ENCODE results near the gene CCDC88C. TPM values are rescaled to one million over a fixed set of nuclear protein-coding genes. Genes with fewer than 3 reads are reported as not detected.
"Not testable (repeated sequence)": the region's sequence is repeated elsewhere in the genome, so short reads cannot be mapped to it uniquely, and the experiment has no call there.

CCDC88C gene
- polyA plus RNA-seq, 1 donor from 2014 or later: 30.5 TPM

GRCh38 chr14:91428931-91429330 is 11.3 kb upstream of the CCDC88C start:
- H3K4me1 Mint-ChIP-seq: peaks cover 2 to 11% (median 11%) of the 10 kb centered on the region in 3 donors
- not testable (repeated sequence) for H3K27ac Mint-ChIP-seq

GRCh38 chr14:91425531-91425944 is 7.9 kb upstream of the CCDC88C start:
- not testable (repeated sequence) for H3K36me3 Mint-ChIP-seq, H3K9me3 Mint-ChIP-seq, H3K27me3 Mint-ChIP-seq
- Mint-ChIP-seq H3K4me1 (peaks cover 2 to 11% (median 11%) of the 10 kb centered on the region in 3 donors), H3K27ac (peak overlapping the region in 2 of 3 donors; percentile 4 to 32), H3K4me3 (peak overlapping the region in 1 of 4 donors; percentile 11)

More at GRCh38 chr14:91428931-91429330, 11.3 kb upstream of the CCDC88C start:
- H3K27me3 Mint-ChIP-seq, H3K4me3 Mint-ChIP-seq, H3K9me3 Mint-ChIP-seq, H3K36me3 Mint-ChIP-seq: not testable (repeated sequence)

- peaks cover 2 to 11% (median 11%) of the 10 kb centered on the region in 3 donors for H3K4me1 Mint-ChIP-seq
- H3K27ac Mint-ChIP-seq: no peak overlapping the region
- peaks cover 0 to 3% (median 0%) of the 10 kb centered on the region in 3 donors for H3K9me3 Mint-ChIP-seq
- H3K4me3 Mint-ChIP-seq: no peak overlapping the region
- no peaks in the 10 kb centered on the region for H3K36me3 Mint-ChIP-seq
- no peaks in the 10 kb centered on the region for H3K27me3 Mint-ChIP-seq
Measured at GRCh38 chr14:91424813-91425530, 7.4 kb upstream of the CCDC88C start.

GRCh38 chr14:91420686-91421085 is 3.1 kb upstream of the CCDC88C start:
- peaks cover 0 to 2% (median 0%) of the 10 kb centered on the region in 3 donors for H3K9me3 Mint-ChIP-seq
- H3K27ac Mint-ChIP-seq: peak overlapping the region in 1 of 3 donors; percentile 30
- no peaks in the 10 kb centered on the region for H3K27me3 Mint-ChIP-seq
- H3K36me3 Mint-ChIP-seq: no peaks in the 10 kb centered on the region
- peaks cover 10 to 14% (median 11%) of the 10 kb centered on the region in 3 donors for H3K4me1 Mint-ChIP-seq
- H3K4me3 Mint-ChIP-seq: peak overlapping the region in 1 of 4 donors; percentile 62

- peaks cover 14 to 18% (median 18%) of the 10 kb centered on the region in 3 donors for H3K4me1 Mint-ChIP-seq
- H3K27ac Mint-ChIP-seq: peak overlapping the region; percentile 90 to 96 (median 92)
- peak overlapping the region in 2 of 4 donors; percentile 24 to 83 for H3K4me3 Mint-ChIP-seq
- H3K36me3 Mint-ChIP-seq: peaks cover 2% of the 10 kb centered on the region
- H3K27me3 Mint-ChIP-seq: no peaks in the 10 kb centered on the region
- H3K9me3 Mint-ChIP-seq: peaks cover 0 to 1% (median 0%) of the 10 kb centered on the region in 3 donors
Measured at GRCh38 chr14:91419451-91419850, 1.8 kb upstream of the CCDC88C start.

- H3K27me3 Mint-ChIP-seq: no peaks in the 10 kb centered on the region
Measured at GRCh38 chr14:91419044-91419397, 1.4 kb upstream of the CCDC88C start.

GRCh38 chr14:91418387-91419043 is 895 bp upstream of the CCDC88C start:
- no peaks in the 10 kb centered on the region for H3K27me3 Mint-ChIP-seq
- peaks cover 0 to 1% (median 0%) of the 10 kb centered on the region in 3 donors for H3K9me3 Mint-ChIP-seq
- H3K4me1 Mint-ChIP-seq: peaks cover 14 to 27% (median 26%) of the 10 kb centered on the region in 3 donors
- peak overlapping the region; percentile 78 to 95 (median 86) for H3K4me3 Mint-ChIP-seq
- H3K27ac Mint-ChIP-seq: peak overlapping the region; percentile 90 to 96 (median 92)
- peaks cover 2% of the 10 kb centered on the region for H3K36me3 Mint-ChIP-seq

More at GRCh38 chr14:91419044-91419397, 1.4 kb upstream of the CCDC88C start:
- Mint-ChIP-seq H3K27ac (peak overlapping the region; percentile 90 to 96 (median 92)), H3K9me3 (peaks cover 0 to 1% (median 0%) of the 10 kb centered on the region in 3 donors), H3K4me3 (peak overlapping the region; percentile 78 to 95 (median 86)), H3K4me1 (peaks cover 14 to 22% (median 22%) of the 10 kb centered on the region in 3 donors), H3K36me3 (peaks cover 2% of the 10 kb centered on the region)

GRCh38 chr14:91417983-91418386 is 365 bp upstream of the CCDC88C start:
- Mint-ChIP-seq H3K9me3 (peaks cover 0 to 1% (median 0%) of the 10 kb centered on the region in 3 donors), H3K4me3 (peak overlapping the region; percentile 78 to 95 (median 86)), H3K27me3 (no peaks in the 10 kb centered on the region), H3K4me1 (peaks cover 18 to 33% (median 30%) of the 10 kb centered on the region in 3 donors), H3K27ac (peak overlapping the region; percentile 90 to 96 (median 92)), H3K36me3 (peaks cover 3% of the 10 kb centered on the region)

GRCh38 chr14:91416744-91417119 is 888 bp downstream of the CCDC88C start:
- Mint-ChIP-seq H3K9me3 (peaks cover 0 to 1% (median 0%) of the 10 kb centered on the region in 3 donors), H3K4me3 (peak overlapping the region; percentile 89 to 100 (median 96)), H3K27ac (peak overlapping the region; percentile 89 to 98 (median 96)), H3K27me3 (no peaks in the 10 kb centered on the region), H3K4me1 (peaks cover 22 to 39% (median 37%) of the 10 kb centered on the region in 3 donors), H3K36me3 (peaks cover 3% of the 10 kb centered on the region)

- H3K4me1 Mint-ChIP-seq: peaks cover 27 to 44% (median 43%) of the 10 kb centered on the region in 3 donors
Measured at GRCh38 chr14:91415794-91416743, 1.6 kb downstream of the CCDC88C start.

GRCh38 chr14:91414475-91414833 is 3.2 kb downstream of the CCDC88C start:
- H3K9me3 Mint-ChIP-seq: peaks cover 0 to 1% (median 0%) of the 10 kb centered on the region in 3 donors
- peak overlapping the region; percentile 5 to 98 (median 96) for H3K27ac Mint-ChIP-seq
- peak overlapping the region; percentile 89 to 100 (median 96) for H3K4me3 Mint-ChIP-seq
- H3K27me3 Mint-ChIP-seq: peaks cover 1% of the 10 kb centered on the region
- H3K4me1 Mint-ChIP-seq: peaks cover 42 to 60% (median 58%) of the 10 kb centered on the region in 3 donors
- H3K36me3 Mint-ChIP-seq: peaks cover 7% of the 10 kb centered on the region

More at GRCh38 chr14:91415794-91416743, 1.6 kb downstream of the CCDC88C start:
- Mint-ChIP-seq H3K9me3 (peaks cover 0 to 1% (median 0%) of the 10 kb centered on the region in 3 donors), H3K27ac (peak overlapping the region; percentile 89 to 98 (median 96)), H3K27me3 (peaks cover under 1% of the 10 kb centered on the region), H3K36me3 (peaks cover 5% of the 10 kb centered on the region), H3K4me3 (peak overlapping the region; percentile 89 to 100 (median 96))

- peak overlapping the region; percentile 89 to 100 (median 96) for H3K4me3 Mint-ChIP-seq
- peak overlapping the region; percentile 5 to 98 (median 96) for H3K27ac Mint-ChIP-seq
- peaks cover 0 to 1% (median 0%) of the 10 kb centered on the region in 3 donors for H3K9me3 Mint-ChIP-seq
- peaks cover 1% of the 10 kb centered on the region for H3K27me3 Mint-ChIP-seq
- H3K4me1 Mint-ChIP-seq: peaks cover 36 to 57% (median 55%) of the 10 kb centered on the region in 3 donors
- peaks cover 7% of the 10 kb centered on the region for H3K36me3 Mint-ChIP-seq
Measured at GRCh38 chr14:91413547-91414474, 3.8 kb downstream of the CCDC88C start.

- peaks cover 7% of the 10 kb centered on the region for H3K36me3 Mint-ChIP-seq
Measured at GRCh38 chr14:91412939-91413338, 4.7 kb downstream of the CCDC88C start.

More at GRCh38 chr14:91412939-91413338, 4.7 kb downstream of the CCDC88C start:
- H3K27ac Mint-ChIP-seq: peak overlapping the region; percentile 5 to 85 (median 81)
- H3K9me3 Mint-ChIP-seq: peaks cover 0 to 1% (median 0%) of the 10 kb centered on the region in 3 donors
- peaks cover 34 to 62% (median 60%) of the 10 kb centered on the region in 3 donors for H3K4me1 Mint-ChIP-seq
- H3K27me3 Mint-ChIP-seq: peaks cover 1% of the 10 kb centered on the region
- H3K4me3 Mint-ChIP-seq: peak overlapping the region; percentile 77 to 92 (median 88)

All from IgD-negative memory B cell (primary cell).